H1 (cell line): ENCODE data around the gene FGF12.

Experiments
- ASH2L ChIP-seq: fragments of 200-600, 300-600 bp; sonication (generic); IDR thresholded peaks from one replicate; pipeline ENCODE4 v1.7.1; 2017; ENCODE audit warnings: low read length
- CEBPB ChIP-seq: IDR thresholded peaks from 2 replicates; pipeline ENCODE4 v1.6.1; 2012; ENCODE audit warnings: low read depth, low read length
- EP300 ChIP-seq, 2 experiments: IDR thresholded peaks; 1 replicate in 1 of 2; 2 replicates in 1 of 2; pipeline ENCODE4 v1.6.1; 2011 to 2012; ENCODE audit warnings: low read depth in 2 of 2, low read length in 2 of 2, mild to moderate bottlenecking in 2 of 2, borderline replicate concordance in 1 of 2, inconsistent platforms in 1 of 2, moderate library complexity in 1 of 2
- EZH2 ChIP-seq: fragments of 200-600 bp; sonication (generic); IDR thresholded peaks from 2 replicates; pipeline ENCODE4 v1.7.1; 2012; ENCODE audit warnings: low read depth, mild to moderate bottlenecking, moderate library complexity, low read length, inconsistent platforms; ENCODE audit not compliant: severe bottlenecking
- GTF2F1 ChIP-seq: IDR thresholded peaks from 2 replicates; pipeline ENCODE4 v1.6.1; 2012; ENCODE audit warnings: low read depth, low read length, improper control_type of control experiment, borderline replicate concordance
- MAFK ChIP-seq: IDR thresholded peaks from 2 replicates; pipeline ENCODE4 v1.6.1; 2012; ENCODE audit warnings: low read depth, mild to moderate bottlenecking, improper control_type of control experiment, low read length
- POLR2A ChIP-seq, 2 experiments: IDR thresholded peaks; 1 replicate in 1 of 2; 2 replicates in 1 of 2; pipeline ENCODE4 v1.6.1; 2011; ENCODE audit warnings: low read depth in 2 of 2, low read length in 2 of 2, mild to moderate bottlenecking in 2 of 2; ENCODE audit errors: control extremely low read depth in 1 of 2
- RAD21 ChIP-seq, 2 experiments: IDR thresholded peaks in 1 of 2; conservative IDR thresholded peaks in 1 of 2; 2 replicates each; pipeline ENCODE4 v1.6.1; 2011; ENCODE audit warnings: low read depth in 2 of 2, low read length in 2 of 2, improper control_type of control experiment in 1 of 2, inconsistent platforms in 1 of 2, mild to moderate bottlenecking in 1 of 2, moderate library complexity in 1 of 2
- SIN3A ChIP-seq, 2 experiments: IDR thresholded peaks in 1 of 2; conservative IDR thresholded peaks in 1 of 2; 2 replicates each; pipeline ENCODE4 v1.6.1; 2011 to 2012; ENCODE audit warnings: low read length in 2 of 2, improper control_type of control experiment in 1 of 2, low read depth in 1 of 2, mild to moderate bottlenecking in 1 of 2
- TF ChIP-seq, protein P1 (sequence below), 3 experiments: IDR thresholded peaks; 1 replicate in 2 of 3; 2 replicates in 1 of 3; pipeline versions ENCODE4 v1.5.1 to v1.6.1; 2011; ENCODE audit warnings: low read length in 3 of 3, mild to moderate bottlenecking in 3 of 3, inconsistent platforms in 2 of 3, low read depth in 1 of 3, moderate library complexity in 1 of 3; ENCODE audit not compliant: insufficient read depth in 1 of 3; ENCODE audit errors: control extremely low read depth in 1 of 3
- TF ChIP-seq, protein P2 (sequence below): IDR thresholded peaks from 2 replicates; pipeline ENCODE4 v1.6.1; 2011; ENCODE audit warnings: low read length, improper control_type of control experiment

DNA sequence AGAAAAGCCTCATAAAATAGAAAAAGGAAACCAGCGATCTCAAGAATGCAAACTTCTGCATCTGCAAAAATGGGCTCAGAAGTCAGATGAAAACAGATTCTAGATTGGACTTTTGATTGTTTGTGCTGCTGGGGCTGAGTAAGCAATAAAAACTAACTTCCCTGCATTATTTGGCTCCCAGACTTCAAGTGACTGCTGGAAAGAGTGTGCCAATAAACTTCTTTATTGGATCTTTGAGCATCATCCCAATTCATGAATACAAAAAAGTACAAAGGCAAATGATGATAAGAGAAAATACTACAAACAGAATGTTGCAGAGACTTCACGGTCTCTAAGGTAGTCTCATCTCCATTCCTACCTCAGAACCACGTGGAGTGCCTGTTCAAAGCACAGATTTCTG is 97.9 kb downstream of the FGF12 start:
- TF ChIP-seq POLR2A (IDR thresholded peaks at IDR 0.05; ENCODE audit: control extremely low read depth in 1 of 2, low read depth in 2 of 2, low read length in 2 of 2) (no peak), ASH2L (no peak), EZH2 (no peak), MAFK (no peak), EP300 (IDR thresholded peaks at IDR 0.05; ENCODE audit: borderline replicate concordance in 1 of 2, low read depth in 2 of 2, low read length in 2 of 2) (no peak), CEBPB (no peak), RAD21 (IDR thresholded peaks at IDR 0.05 in 1 of 2, conservative IDR thresholded peaks at IDR 0.05 in 1 of 2; ENCODE audit: low read depth in 2 of 2, low read length in 2 of 2) (no peak), SIN3A (conservative IDR thresholded peaks at IDR 0.05 in 1 of 2, IDR thresholded peaks at IDR 0.05 in 1 of 2; ENCODE audit: low read depth in 1 of 2, low read length in 2 of 2) (no peak), GTF2F1 (no peak)
- TF ChIP-seq, protein P1, sequence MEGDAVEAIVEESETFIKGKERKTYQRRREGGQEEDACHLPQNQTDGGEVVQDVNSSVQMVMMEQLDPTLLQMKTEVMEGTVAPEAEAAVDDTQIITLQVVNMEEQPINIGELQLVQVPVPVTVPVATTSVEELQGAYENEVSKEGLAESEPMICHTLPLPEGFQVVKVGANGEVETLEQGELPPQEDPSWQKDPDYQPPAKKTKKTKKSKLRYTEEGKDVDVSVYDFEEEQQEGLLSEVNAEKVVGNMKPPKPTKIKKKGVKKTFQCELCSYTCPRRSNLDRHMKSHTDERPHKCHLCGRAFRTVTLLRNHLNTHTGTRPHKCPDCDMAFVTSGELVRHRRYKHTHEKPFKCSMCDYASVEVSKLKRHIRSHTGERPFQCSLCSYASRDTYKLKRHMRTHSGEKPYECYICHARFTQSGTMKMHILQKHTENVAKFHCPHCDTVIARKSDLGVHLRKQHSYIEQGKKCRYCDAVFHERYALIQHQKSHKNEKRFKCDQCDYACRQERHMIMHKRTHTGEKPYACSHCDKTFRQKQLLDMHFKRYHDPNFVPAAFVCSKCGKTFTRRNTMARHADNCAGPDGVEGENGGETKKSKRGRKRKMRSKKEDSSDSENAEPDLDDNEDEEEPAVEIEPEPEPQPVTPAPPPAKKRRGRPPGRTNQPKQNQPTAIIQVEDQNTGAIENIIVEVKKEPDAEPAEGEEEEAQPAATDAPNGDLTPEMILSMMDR (IDR thresholded peaks at IDR 0.05; ENCODE audit: control extremely low read depth in 1 of 3, insufficient read depth in 1 of 3, low read depth in 1 of 3, low read length in 3 of 3) = no peak
- TF ChIP-seq, protein P2, sequence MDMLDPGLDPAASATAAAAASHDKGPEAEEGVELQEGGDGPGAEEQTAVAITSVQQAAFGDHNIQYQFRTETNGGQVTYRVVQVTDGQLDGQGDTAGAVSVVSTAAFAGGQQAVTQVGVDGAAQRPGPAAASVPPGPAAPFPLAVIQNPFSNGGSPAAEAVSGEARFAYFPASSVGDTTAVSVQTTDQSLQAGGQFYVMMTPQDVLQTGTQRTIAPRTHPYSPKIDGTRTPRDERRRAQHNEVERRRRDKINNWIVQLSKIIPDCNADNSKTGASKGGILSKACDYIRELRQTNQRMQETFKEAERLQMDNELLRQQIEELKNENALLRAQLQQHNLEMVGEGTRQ = no peak
